ENCODE data around the gene TACC3.

Gene TACC3

DNA sequence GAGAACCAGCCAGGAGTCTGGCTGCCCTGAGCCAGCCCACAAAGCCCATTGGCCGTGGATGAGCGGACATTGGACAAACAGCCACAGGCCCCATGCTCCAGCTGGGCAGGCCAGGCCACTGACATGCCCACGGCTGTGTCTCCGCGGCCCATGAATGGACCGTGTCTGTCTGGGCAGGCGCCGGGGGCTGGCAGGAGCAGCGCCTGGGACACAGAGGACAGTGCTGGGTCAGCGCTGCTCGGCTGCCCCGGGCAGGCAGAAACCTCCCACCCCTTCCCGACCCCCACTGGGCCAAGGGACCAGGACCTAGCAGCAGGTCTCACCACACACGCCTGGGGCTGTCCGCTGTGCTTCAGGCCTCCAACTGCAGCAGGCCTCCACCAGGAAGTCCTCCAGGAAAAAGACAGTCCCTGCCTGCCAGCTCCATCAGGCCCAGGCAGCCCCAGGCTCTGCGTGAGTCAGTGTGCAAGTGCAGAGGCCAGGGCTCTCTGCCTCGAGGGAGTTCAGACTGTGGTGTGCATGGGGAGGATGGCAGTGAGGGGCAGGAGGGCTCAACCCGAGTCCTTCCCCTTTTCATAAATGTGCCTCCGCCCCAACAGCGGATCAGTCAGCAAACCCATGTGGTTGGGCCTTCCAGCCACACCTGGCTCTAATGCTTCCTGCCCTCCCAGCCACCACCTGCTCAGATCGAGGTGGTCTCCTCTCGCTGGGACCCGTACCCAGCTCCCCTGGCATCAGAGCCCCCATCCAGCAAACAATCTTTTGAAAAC is 54.6 kb downstream of the TACC3 start:
- Histone ChIP-seq H3K4me2 (ENCODE audit: low read length) (no peak overlapping the region), H3F3A (ENCODE audit: control insufficient read depth, insufficient read depth) (no peaks in the 10 kb centered on the region), H3K27me3 (ENCODE audit: control insufficient read depth, low read length) (0 out of 2 replicates have a peak, but pooled peaks cover 2% of the 10 kb centered on the region), H3K36me3 (ENCODE audit: control insufficient read depth, low read length) (no peaks in the 10 kb centered on the region), H3K9me2 (replicated peaks; ENCODE audit: control insufficient read depth, low read length) (no peaks in the 10 kb centered on the region), H3K4me3 (ENCODE audit: low read length) (no peak overlapping the region), H4K20me1 (ENCODE audit: control insufficient read depth, insufficient read depth, low read depth, low read length) (no peaks in the 10 kb centered on the region), H3K79me2 (ENCODE audit: control insufficient read depth, low read length) (no peaks in the 10 kb centered on the region), H3K9me3 (ENCODE audit: control insufficient read depth, insufficient read depth, low read length) (no peaks in the 10 kb centered on the region), H3K27ac (ENCODE audit: low read depth, low read length) (no peak overlapping the region), H3K4me1 (ENCODE audit: control insufficient read depth, low read length) (no peaks in the 10 kb centered on the region; the same call in 1 of the 2 replicates)
- no peak for TF ChIP-seq EZH2phosphoT487 (IDR thresholded peaks at IDR 0.05; ENCODE audit: borderline replicate concordance, low read length)
- TF ChIP-seq CTCF (IDR thresholded peaks at IDR 0.05; ENCODE audit: low read depth, low read length, poor library complexity, severe bottlenecking): no peak

GRCh38 chr4:1776521-1777161 is 55.3 kb downstream of the TACC3 start:
- H3K27me3 ChIP-seq (ENCODE audit: control insufficient read depth, low read length): 0 out of 2 replicates have a peak, but pooled peaks cover 2% of the 10 kb centered on the region

GRCh38 chr4:1777822-1778641 is 56.7 kb downstream of the TACC3 start:
- Histone ChIP-seq H3K27me3 (ENCODE audit: control insufficient read depth, low read length) (0 out of 2 replicates have a peak, but pooled peaks cover 2% of the 10 kb centered on the region), H3K4me1 (ENCODE audit: control insufficient read depth, low read length) (no peaks in the 10 kb centered on the region), H4K20me1 (ENCODE audit: control insufficient read depth, insufficient read depth, low read depth, low read length) (no peaks in the 10 kb centered on the region), H3K4me3 (ENCODE audit: low read length) (no peak overlapping the region), H3K27ac (ENCODE audit: low read depth, low read length) (no peak overlapping the region), H3K9me2 (replicated peaks; ENCODE audit: control insufficient read depth, low read length) (no peaks in the 10 kb centered on the region), H3F3A (ENCODE audit: control insufficient read depth, insufficient read depth) (no peaks in the 10 kb centered on the region), H3K9me3 (ENCODE audit: control insufficient read depth, insufficient read depth, low read length) (no peaks in the 10 kb centered on the region), H3K36me3 (ENCODE audit: control insufficient read depth, low read length) (no peaks in the 10 kb centered on the region), H3K4me2 (ENCODE audit: low read length) (no peak overlapping the region), H3K79me2 (ENCODE audit: control insufficient read depth, low read length) (no peaks in the 10 kb centered on the region)
- TF ChIP-seq CTCF (IDR thresholded peaks at IDR 0.05; ENCODE audit: low read depth, low read length, poor library complexity, severe bottlenecking) (no peak), EZH2phosphoT487 (IDR thresholded peaks at IDR 0.05; ENCODE audit: borderline replicate concordance, low read length) (no peak)

More at GRCh38 chr4:1776521-1777161, 55.3 kb downstream of the TACC3 start:
- Histone ChIP-seq H3K36me3 (ENCODE audit: control insufficient read depth, low read length) (no peaks in the 10 kb centered on the region), H3K27ac (ENCODE audit: low read depth, low read length) (no peak overlapping the region), H3K4me1 (ENCODE audit: control insufficient read depth, low read length) (no peaks in the 10 kb centered on the region; the same call in 1 of the 2 replicates), H3K4me2 (ENCODE audit: low read length) (no peak overlapping the region), H4K20me1 (ENCODE audit: control insufficient read depth, insufficient read depth, low read depth, low read length) (no peaks in the 10 kb centered on the region), H3K79me2 (ENCODE audit: control insufficient read depth, low read length) (no peaks in the 10 kb centered on the region), H3K4me3 (ENCODE audit: low read length) (no peak overlapping the region), H3K9me3 (ENCODE audit: control insufficient read depth, insufficient read depth, low read length) (no peaks in the 10 kb centered on the region), H3F3A (ENCODE audit: control insufficient read depth, insufficient read depth) (no peaks in the 10 kb centered on the region), H3K9me2 (replicated peaks; ENCODE audit: control insufficient read depth, low read length) (no peaks in the 10 kb centered on the region)
- TF ChIP-seq EZH2phosphoT487 (IDR thresholded peaks at IDR 0.05; ENCODE audit: borderline replicate concordance, low read length): no peak
- no peak for TF ChIP-seq CTCF (IDR thresholded peaks at IDR 0.05; ENCODE audit: low read depth, low read length, poor library complexity, severe bottlenecking)
